ENCODE measurements around the gene PRC1.

The PRC1 gene

GRCh38 chr15:91027677-91028076, 33.3 kb upstream of the PRC1 start:
- H3K4me3 ChIP-seq (ENCODE audit: low read depth, low read length): no peak overlapping the region
- no peak for TF ChIP-seq CTCF (IDR thresholded peaks at IDR 0.05; ENCODE audit: control insufficient read depth, extremely low read depth, insufficient read depth)
- DNase-seq (ENCODE audit: low read depth): no peak

- no peak for DNase-seq (ENCODE audit: low read depth)
- TF ChIP-seq CTCF (IDR thresholded peaks at IDR 0.05; ENCODE audit: control insufficient read depth, extremely low read depth, insufficient read depth): no peak
- no peak overlapping the region for H3K4me3 ChIP-seq (ENCODE audit: low read depth, low read length)
Observed at GRCh38 chr15:91023720-91024119, 29.4 kb upstream of the PRC1 start.

GRCh38 chr15:91022832-91023129, 28.4 kb upstream of the PRC1 start:
- peak overlapping the region; percentile 92 for H3K4me3 ChIP-seq (ENCODE audit: low read depth, low read length)
- TF ChIP-seq CTCF (IDR thresholded peaks at IDR 0.05; ENCODE audit: control insufficient read depth, extremely low read depth, insufficient read depth): no peak
- no peak for DNase-seq (ENCODE audit: low read depth)

- peak; percentile 13; the same call in 1 of the 2 replicates for TF ChIP-seq CTCF (IDR thresholded peaks at IDR 0.05; ENCODE audit: control insufficient read depth, extremely low read depth, insufficient read depth)
- peak; percentile 78 for DNase-seq (ENCODE audit: low read depth)
Observed at GRCh38 chr15:91022075-91022831, 27.9 kb upstream of the PRC1 start, which contains the start of gene VPS33B. Gene VPS33B, minus strand, starts transcription at chr15:91022594. Its CDS starts 345 bp downstream, at chr15:91022249.

GRCh38 chr15:91021516-91022074, 27.3 kb upstream of the PRC1 start:
- H3K4me3 ChIP-seq (ENCODE audit: low read depth, low read length): peak overlapping the region; percentile 92
- no peak for DNase-seq (ENCODE audit: low read depth)
- TF ChIP-seq CTCF (IDR thresholded peaks at IDR 0.05; ENCODE audit: control insufficient read depth, extremely low read depth, insufficient read depth): no peak

More at GRCh38 chr15:91022075-91022831, 27.9 kb upstream of the PRC1 start, which contains the start of gene VPS33B:
- H3K4me3 ChIP-seq (ENCODE audit: low read depth, low read length): peak within 1 kb of the TSS; percentile 92

GRCh38 chr15:91018158-91018557, 23.8 kb upstream of the PRC1 start:
- H3K4me3 ChIP-seq (ENCODE audit: low read depth, low read length): no peak overlapping the region
- no peak for DNase-seq (ENCODE audit: low read depth)
- TF ChIP-seq CTCF (IDR thresholded peaks at IDR 0.05; ENCODE audit: control insufficient read depth, extremely low read depth, insufficient read depth): no peak
